Neuronal stem cell (in vitro differentiated cells): ENCODE results near the gene AP3B1.

Experiments used
- DNase-seq: peaks from one replicate; pipeline ENCODE4 v3.0.0-alpha.2; 2013; ENCODE audit warnings: low spot score
- H2AFZ ChIP-seq: one replicate; pipeline ENCODE4 v1.6.1; 2013; ENCODE audit warnings: mild to moderate bottlenecking, low read length, inconsistent platforms
- H2AK5ac ChIP-seq: 2 replicates; pipeline ENCODE4 v1.6.1; 2013; ENCODE audit warnings: low read depth, mild to moderate bottlenecking, inconsistent platforms, low read length, moderate library complexity, mixed read lengths
- H2BK120ac ChIP-seq: 2 replicates; pipeline ENCODE4 v1.6.1; 2013; ENCODE audit warnings: low read depth, mild to moderate bottlenecking, inconsistent platforms, low read length, moderate library complexity, mixed read lengths
- H2BK12ac ChIP-seq: one replicate; pipeline ENCODE4 v1.6.1; 2013; ENCODE audit warnings: low read length, inconsistent platforms
- H2BK15ac ChIP-seq: 2 replicates; pipeline ENCODE4 v1.6.1; 2013; ENCODE audit warnings: mild to moderate bottlenecking, low read length, inconsistent platforms, mixed read lengths
- H2BK5ac ChIP-seq: one replicate; pipeline ENCODE4 v1.6.1; 2013; ENCODE audit warnings: inconsistent platforms, mild to moderate bottlenecking, low read length, moderate library complexity
- H3K14ac ChIP-seq: one replicate; pipeline ENCODE4 v1.6.1; 2013; ENCODE audit warnings: low read length, inconsistent platforms
- H3K18ac ChIP-seq: 2 replicates; pipeline ENCODE4 v1.6.1; 2013; ENCODE audit warnings: low read length, inconsistent platforms
- H3K23ac ChIP-seq: 2 replicates; pipeline ENCODE4 v1.6.1; 2013; ENCODE audit warnings: low read depth, mild to moderate bottlenecking, mixed read lengths, low read length, inconsistent platforms; ENCODE audit not compliant: poor library complexity
- H3K27ac ChIP-seq: replicated peaks from 3 replicates; pipeline ENCODE4 v1.5.1; 2013; ENCODE audit warnings: low read length, inconsistent platforms
- H3K27me3 ChIP-seq, 3 experiments: 2 replicates each; pipeline ENCODE4 v1.6.1; 2013; ENCODE audit warnings: low read length in 3 of 3, mild to moderate bottlenecking in 2 of 3, inconsistent platforms in 1 of 3, low read depth in 1 of 3, mixed read lengths in 1 of 3, moderate library complexity in 1 of 3; ENCODE audit not compliant: control insufficient read depth in 3 of 3, insufficient read depth in 3 of 3
- H3K36me3 ChIP-seq, 2 donors: replicated peaks in 1 of 2; 2 replicates each; pipeline ENCODE4 v1.6.1; 2013; ENCODE audit warnings: low read length in 2 of 2; ENCODE audit not compliant: control insufficient read depth in 2 of 2, insufficient read depth in 2 of 2
- H3K4ac ChIP-seq: 2 replicates; pipeline ENCODE4 v1.6.1; 2013; ENCODE audit warnings: inconsistent platforms, mild to moderate bottlenecking, low read length, moderate library complexity
- H3K4me1 ChIP-seq, 2 donors: 1 replicate in 1 of 2; 2 replicates in 1 of 2; pipeline ENCODE4 v1.6.1; 2013; ENCODE audit warnings: low read length in 2 of 2, low read depth in 1 of 2; ENCODE audit not compliant: control insufficient read depth in 2 of 2, insufficient read depth in 1 of 2
- H3K4me2 ChIP-seq: one replicate; pipeline ENCODE4 v1.6.1; 2013; ENCODE audit warnings: mild to moderate bottlenecking, low read length, inconsistent platforms; ENCODE audit not compliant: insufficient read depth, poor library complexity, severe bottlenecking
- H3K4me3 ChIP-seq, 2 donors: 2 replicates each; pipeline ENCODE4 v1.5.1; 2013; ENCODE audit warnings: low read length in 2 of 2, mild to moderate bottlenecking in 2 of 2, inconsistent platforms in 1 of 2, moderate library complexity in 1 of 2
- H3K79me1 ChIP-seq: one replicate; pipeline ENCODE4 v1.6.1; 2013; ENCODE audit warnings: low read depth, mild to moderate bottlenecking, inconsistent platforms, low read length, moderate library complexity
- H3K9ac ChIP-seq: one replicate; pipeline ENCODE4 v1.6.1; 2013; ENCODE audit warnings: mild to moderate bottlenecking, low read depth, low read length, inconsistent platforms; ENCODE audit not compliant: poor library complexity
- H3K9me3 ChIP-seq, 2 donors: replicated peaks in 1 of 2; 2 replicates each; pipeline versions ENCODE3 to v1.6.1; 2013; ENCODE audit warnings: low read length in 2 of 2, mild to moderate bottlenecking in 2 of 2, inconsistent platforms in 1 of 2, low read depth in 1 of 2, mixed read lengths in 1 of 2, moderate library complexity in 1 of 2; ENCODE audit not compliant: control insufficient read depth in 2 of 2, insufficient read depth in 1 of 2
- H4K8ac ChIP-seq: one replicate; pipeline ENCODE4 v1.6.1; 2013; ENCODE audit warnings: low read depth, mild to moderate bottlenecking, inconsistent platforms, low read length, moderate library complexity
- H4K91ac ChIP-seq: one replicate; pipeline ENCODE4 v1.6.1; 2013; ENCODE audit warnings: low read length, low read depth, mild to moderate bottlenecking, inconsistent platforms; ENCODE audit not compliant: poor library complexity
- WGBS, 2 donors: extraction: QIAGEN DNeasy Blood & Tissue Kit; methylation state at CpG; one replicate each; pipeline ENCODE4 v1.1.7; 2013; ENCODE audit warnings: missing lambda C conversion rate in 2 of 2, mixed read lengths in 1 of 2; ENCODE audit not compliant: insufficient read length in 2 of 2, insufficient replicate concordance in 1 of 2; ENCODE audit errors: extremely low coverage in 2 of 2; 5-methylcytosine and 5-hydroxymethylcytosine counted together

Gene AP3B1

GRCh38 chr5:77994943-77995342 lies 299.6 kb downstream of the AP3B1 start:
- no peak overlapping the region for H2AK5ac ChIP-seq
- H3K9me3 ChIP-seq: no peaks in the 10 kb centered on the region

GRCh38 chr5:77993855-77994318 lies 300.6 kb downstream of the AP3B1 start:
- no peak overlapping the region for H3K4me3 ChIP-seq
- H4K8ac ChIP-seq: no peak overlapping the region
- no peak overlapping the region for H2BK15ac ChIP-seq
- peaks cover 24 to 30% of the 10 kb centered on the region in 2 donors for H3K4me1 ChIP-seq
- H3K9me3 ChIP-seq: no peaks in the 10 kb centered on the region
- no peak overlapping the region for H2BK5ac ChIP-seq
- no peak overlapping the region for H3K4me2 ChIP-seq
- no peaks in the 10 kb centered on the region for H3K27me3 ChIP-seq
- no peak overlapping the region for H3K27ac ChIP-seq
- no CpG with 5 or more reads among the region's 10 CpGs for whole genome bisulfite sequencing, 2 donors
- no peaks in the 10 kb centered on the region for H3K79me1 ChIP-seq
- H2AK5ac ChIP-seq: no peak overlapping the region
- H3K36me3 ChIP-seq: peaks cover 0 to 15% of the 10 kb centered on the region in 2 donors
- no peak overlapping the region for H2BK120ac ChIP-seq
- H2BK12ac ChIP-seq: no peak overlapping the region
- no peak overlapping the region for H3K4ac ChIP-seq
- H3K14ac ChIP-seq: no peak overlapping the region
- H3K23ac ChIP-seq: no peak overlapping the region
- no peak overlapping the region for H3K9ac ChIP-seq
- no peak overlapping the region for H4K91ac ChIP-seq
- DNase-seq: no peak
- no peak overlapping the region for H2AFZ ChIP-seq
- peak overlapping the region; percentile 21 for H3K18ac ChIP-seq

More at GRCh38 chr5:77994943-77995342, 299.6 kb downstream of the AP3B1 start:
- H3K79me1 ChIP-seq: no peaks in the 10 kb centered on the region
- no peak overlapping the region for H3K27ac ChIP-seq
- H2AFZ ChIP-seq: no peak overlapping the region
- no peak overlapping the region for H2BK120ac ChIP-seq
- WGBS, 2 donors: no CpG with 5 or more reads among the region's 3 CpGs
- no peak overlapping the region for H2BK15ac ChIP-seq
- H4K91ac ChIP-seq: no peak overlapping the region
- no peak overlapping the region for H2BK5ac ChIP-seq
- H3K4ac ChIP-seq: no peak overlapping the region
- no peak overlapping the region for H3K18ac ChIP-seq
- H2BK12ac ChIP-seq: no peak overlapping the region
- H3K23ac ChIP-seq: no peak overlapping the region
- H3K36me3 ChIP-seq: peaks cover 0 to 23% of the 10 kb centered on the region in 2 donors
- H3K14ac ChIP-seq: no peak overlapping the region
- H3K4me1 ChIP-seq: peaks cover 24 to 37% of the 10 kb centered on the region in 2 donors
- H4K8ac ChIP-seq: no peak overlapping the region
- H3K27me3 ChIP-seq: no peaks in the 10 kb centered on the region
- no peak for DNase-seq
- H3K9ac ChIP-seq: no peak overlapping the region
- H3K4me3 ChIP-seq: no peak overlapping the region
- H3K4me2 ChIP-seq: no peak overlapping the region

GRCh38 chr5:77993141-77993854 lies 301.2 kb downstream of the AP3B1 start:
- H3K23ac ChIP-seq: no peak overlapping the region
- no peaks in the 10 kb centered on the region for H3K27me3 ChIP-seq
- no peak overlapping the region for H2BK12ac ChIP-seq
- H3K36me3 ChIP-seq: peaks cover 0 to 9% of the 10 kb centered on the region in 2 donors
- no peak overlapping the region for H2AK5ac ChIP-seq
- no peak overlapping the region for H2AFZ ChIP-seq
- no peak for DNase-seq
- no peak overlapping the region for H4K91ac ChIP-seq
- no CpG with 5 or more reads among the region's 17 CpGs for WGBS, 2 donors
- no peak overlapping the region for H3K14ac ChIP-seq
- no peak overlapping the region for H2BK15ac ChIP-seq
- H3K4me1 ChIP-seq: peaks cover 24 to 28% of the 10 kb centered on the region in 2 donors
- H3K9ac ChIP-seq: no peak overlapping the region
- H3K9me3 ChIP-seq: no peaks in the 10 kb centered on the region
- no peak overlapping the region for H3K27ac ChIP-seq
- H3K4me3 ChIP-seq: no peak overlapping the region
- H3K4ac ChIP-seq: no peak overlapping the region
- H2BK5ac ChIP-seq: no peak overlapping the region
- no peak overlapping the region for H4K8ac ChIP-seq
- H3K18ac ChIP-seq: no peak overlapping the region
- no peak overlapping the region for H3K4me2 ChIP-seq
- H3K79me1 ChIP-seq: no peaks in the 10 kb centered on the region
- H2BK120ac ChIP-seq: no peak overlapping the region

- Histone ChIP-seq H3K18ac (no peak overlapping the region), H3K4ac (no peak overlapping the region), H3K4me2 (no peak overlapping the region), H3K27ac (no peak overlapping the region), H3K9me3 (no peaks in the 10 kb centered on the region), H2BK12ac (no peak overlapping the region), H3K4me1 (peaks cover 24 to 37% of the 10 kb centered on the region in 2 donors), H2BK5ac (no peak overlapping the region), H3K9ac (no peak overlapping the region), H2AK5ac (no peak overlapping the region), H3K79me1 (no peaks in the 10 kb centered on the region), H2AFZ (no peak overlapping the region), H3K4me3 (no peak overlapping the region), H3K27me3 (peaks cover 0 to 3% (median 0%) of the 10 kb centered on the region in 3 experiments), H3K23ac (no peak overlapping the region), H3K14ac (no peak overlapping the region), H2BK120ac (no peak overlapping the region), H3K36me3 (no peaks in the 10 kb centered on the region), H4K91ac (no peak overlapping the region), H4K8ac (no peak overlapping the region), H2BK15ac (no peak overlapping the region)
- WGBS, 2 donors: no CpG with 5 or more reads among the region's 5 CpGs
- no peak for DNase-seq
Observed at GRCh38 chr5:77991084-77991483, 303.4 kb downstream of the AP3B1 start.
